Left renal pelvis (tissue), 4 donors: ENCODE measurements around the gene ELF5. TPM values are rescaled to one million over a fixed set of nuclear protein-coding genes. Genes with fewer than 3 reads are reported as not detected.
A peak's percentile ranks its signal among the peaks of the same experiment; 100 is the strongest.

Experiments used
- DNase-seq, 4 donors: peaks; one replicate each; pipeline ENCODE4 v3.0.0-alpha.2; 2013; ENCODE audit warnings: low read depth in 4 of 4, low spot score in 3 of 4
- polyA plus RNA-seq, 4 donors: library from polyadenylated mRNA; unstranded; fragments of 120-200 nt; gene quantifications; one replicate each; pipeline ENCODE4 v1.2.1, GENCODE V29; 2013; ENCODE audit not compliant: insufficient read length in 4 of 4

The ELF5 gene
- polyA plus RNA-seq, 4 donors, result 0.89 to 98.1 (median 76.8) TPM

DNA sequence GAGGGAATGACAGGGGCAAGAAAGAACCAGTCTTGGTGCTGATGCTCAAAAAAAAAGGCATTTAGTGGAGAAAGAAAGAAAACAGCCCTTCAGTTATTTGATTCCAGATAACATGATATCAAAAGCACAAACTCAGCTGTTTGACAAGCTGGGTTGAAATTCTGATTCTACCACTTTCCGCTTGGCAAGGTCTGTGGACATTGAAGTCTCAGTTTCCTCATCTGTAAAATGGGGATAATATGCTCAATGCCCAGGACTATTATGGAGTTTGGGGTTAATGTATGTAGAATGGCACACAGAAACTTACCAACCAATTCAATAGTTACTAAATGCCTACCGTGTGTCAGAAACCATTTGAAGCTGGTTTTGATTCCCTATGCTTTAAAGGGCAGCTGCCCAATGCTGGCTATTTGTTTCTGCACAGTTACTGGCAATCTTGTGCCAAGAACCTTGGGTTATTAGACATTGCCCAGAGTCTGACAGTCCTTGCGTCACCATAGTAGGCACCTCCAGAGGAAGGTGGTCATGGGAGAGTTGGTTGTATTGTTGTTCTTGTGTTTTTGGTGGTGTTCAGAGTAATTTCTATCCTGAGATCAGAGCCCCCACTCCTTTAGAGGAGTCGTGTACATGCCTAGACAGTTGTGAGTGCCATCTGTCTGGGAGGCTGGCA lies 19.5 kb downstream of the ELF5 start:
- DNase-seq, result no peak

DNA sequence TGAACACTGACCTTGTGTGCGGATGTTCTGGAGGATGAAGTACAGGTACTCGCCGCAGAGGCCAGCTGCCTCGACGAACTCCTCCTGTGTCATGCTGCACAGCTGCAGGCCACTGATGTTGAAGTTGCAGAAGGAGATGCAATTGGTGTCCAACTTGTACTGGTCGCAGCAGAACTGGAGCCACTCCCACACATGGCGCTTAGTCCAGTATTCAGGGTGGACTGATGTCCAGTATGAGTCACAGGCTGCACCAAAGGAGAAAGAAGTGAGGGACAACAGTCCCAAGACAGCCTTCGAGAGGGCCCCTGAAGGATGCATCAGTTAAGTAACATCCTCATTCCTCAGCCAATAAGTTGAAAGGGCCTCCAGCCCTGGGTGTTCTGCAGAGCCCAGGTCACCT lies 20.1 kb downstream of the ELF5 start:
- no peak for DNase-seq

DNA sequence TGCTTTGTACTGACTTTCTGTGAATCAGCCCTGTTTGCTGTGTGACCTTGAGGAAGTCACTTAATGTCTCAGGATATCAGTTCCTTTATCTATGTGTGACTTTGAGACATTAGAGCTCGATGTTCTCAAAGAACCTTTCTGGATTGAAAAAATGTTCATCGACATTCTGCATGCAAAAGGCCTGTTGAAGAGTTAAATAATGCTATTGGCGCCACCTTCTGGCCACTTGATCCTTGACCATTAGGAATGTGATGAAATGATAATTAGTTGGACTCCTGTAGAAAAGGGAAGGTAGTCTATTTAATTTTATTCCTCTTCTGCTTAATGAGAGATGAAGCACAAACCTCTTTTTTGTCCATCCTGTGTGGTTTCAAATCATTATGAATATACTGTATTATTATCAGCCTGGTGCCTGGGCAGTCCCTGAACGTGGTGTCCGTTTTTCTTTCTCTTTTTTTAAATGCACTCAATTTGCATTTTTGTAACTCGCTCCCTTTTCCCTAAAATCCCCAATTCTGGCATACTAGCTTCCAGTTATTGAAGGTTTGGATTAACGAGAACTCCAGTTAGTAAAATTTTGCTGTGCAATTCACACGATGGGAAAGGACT lies 20.7 kb downstream of the ELF5 start:
- peak in 2 of 4 donors; percentile 44 to 51 for DNase-seq

DNA sequence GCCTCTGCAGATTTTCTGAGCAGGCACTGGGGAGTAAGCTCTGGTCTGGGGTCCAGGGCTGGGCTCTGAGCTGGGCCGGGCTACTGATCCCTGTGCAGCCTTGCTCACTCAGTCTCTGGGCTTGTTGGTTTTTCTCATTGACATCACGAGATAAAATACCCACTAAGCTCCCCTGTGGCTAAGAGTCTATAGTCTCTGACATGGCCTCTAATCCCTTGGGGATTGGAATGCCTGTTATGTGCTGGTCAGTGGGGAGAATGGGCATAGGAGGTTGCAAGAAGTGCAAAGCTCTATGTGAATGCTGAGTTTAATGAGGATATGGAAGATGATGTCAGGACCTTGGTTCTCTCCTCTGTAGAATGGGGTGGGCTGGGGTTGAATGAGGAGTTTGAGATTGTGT lies 23.3 kb downstream of the ELF5 start:
- no peak for DNase-seq

DNA sequence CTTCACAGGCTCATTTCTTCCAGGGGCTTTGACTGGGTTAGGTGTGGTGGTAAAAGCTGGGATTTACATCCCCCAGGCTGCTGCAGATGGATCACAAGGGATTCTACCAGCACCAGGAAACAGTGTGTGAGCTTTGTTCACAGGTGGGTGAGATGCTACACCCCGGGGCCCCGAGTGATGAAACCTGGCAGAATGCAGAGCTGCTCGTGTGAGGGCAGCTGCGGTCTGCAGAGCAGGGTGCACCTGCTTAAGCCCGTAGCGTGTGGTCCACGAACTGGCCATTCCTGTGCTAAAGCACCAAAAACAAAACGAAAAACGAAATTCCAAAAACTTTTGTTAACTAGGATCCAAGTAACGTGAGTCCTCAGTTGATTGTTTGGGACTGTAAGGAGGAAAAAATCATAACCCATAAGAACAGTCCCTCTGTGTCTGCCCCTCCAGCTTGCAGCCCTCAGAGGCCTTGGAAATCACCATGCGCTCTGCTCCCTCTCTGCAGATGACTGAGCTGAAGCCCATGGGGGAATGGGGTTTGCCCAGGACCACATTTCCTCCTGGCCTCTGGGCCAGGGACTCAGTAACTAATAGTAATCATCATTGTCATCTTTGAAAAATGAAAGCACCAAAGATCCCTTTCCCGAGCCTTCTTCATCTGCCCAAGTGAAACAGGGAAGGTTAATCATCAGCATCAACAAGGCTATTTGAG lies 24.6 kb downstream of the ELF5 start:
- no peak for DNase-seq

DNA sequence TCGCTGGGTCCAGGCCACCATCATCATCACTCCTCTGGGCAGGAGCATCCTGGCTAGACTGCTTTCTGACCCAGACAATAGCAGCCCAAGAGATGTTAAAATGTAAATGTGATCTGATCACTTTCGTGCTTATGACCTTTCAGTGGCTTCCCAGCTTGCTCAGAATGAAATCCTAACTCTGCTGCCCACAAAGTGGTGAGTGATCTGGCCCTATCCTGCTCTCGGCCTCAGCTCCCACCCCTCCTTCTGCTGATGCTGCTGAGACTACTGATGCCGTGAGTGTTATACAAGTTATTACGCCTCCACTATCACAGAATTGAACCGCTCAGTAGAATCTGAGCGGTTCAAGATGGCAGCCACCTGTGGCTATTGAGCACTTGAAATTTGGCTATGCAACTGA lies 26.2 kb downstream of the ELF5 start:
- DNase-seq, result no peak

DNA sequence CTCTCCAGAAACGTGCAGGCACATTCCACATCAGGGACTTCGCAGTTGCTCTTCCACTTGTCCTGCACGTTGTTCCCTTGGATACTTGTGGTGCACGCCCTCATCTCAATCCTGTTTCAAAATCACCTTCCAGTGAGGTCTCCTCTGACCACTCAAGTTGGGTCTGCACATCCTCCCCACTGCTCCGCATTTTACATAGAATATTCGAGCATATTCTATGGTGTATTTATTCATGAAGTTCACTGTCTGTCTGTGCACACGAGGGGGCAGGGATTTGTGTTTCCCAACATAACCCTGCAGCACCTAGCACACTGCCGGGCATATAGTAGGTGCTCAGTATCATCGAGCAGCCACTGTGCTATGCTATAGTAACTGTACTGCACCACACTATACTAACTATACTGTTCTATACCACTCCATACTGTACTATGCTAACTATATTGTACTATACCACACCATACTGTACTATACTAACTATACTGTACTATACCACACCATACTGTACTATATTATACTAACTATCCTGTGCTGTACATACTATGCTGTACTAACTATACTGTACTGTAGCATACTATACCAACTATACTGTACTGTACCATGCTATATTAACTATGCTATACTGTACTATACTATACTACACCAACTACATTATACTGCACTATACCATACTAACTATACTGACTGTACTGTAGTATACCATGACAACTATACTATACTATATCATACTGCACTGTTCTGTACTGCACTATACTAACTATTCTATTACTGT lies 30.3 kb downstream of the ELF5 start:
- no peak for DNase-seq

DNA sequence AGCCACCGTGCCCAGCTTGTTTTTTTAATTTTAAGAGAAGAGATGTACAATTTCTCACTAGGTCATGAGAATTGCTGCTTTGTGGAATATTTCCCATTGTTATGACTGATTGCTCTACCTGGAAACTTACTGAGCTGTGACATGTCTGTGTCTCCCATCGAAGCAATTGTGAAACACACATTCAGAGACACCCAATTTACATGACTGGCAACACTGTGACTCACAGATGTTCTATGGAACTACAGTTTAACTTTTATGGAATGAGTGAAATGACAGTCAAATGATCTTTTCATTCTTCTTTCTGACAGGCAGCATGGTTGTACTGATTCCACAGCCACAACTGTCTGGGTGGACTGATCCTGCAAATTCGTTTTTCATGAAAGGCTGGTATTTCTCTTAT lies 32.3 kb downstream of the ELF5 start:
- no peak for DNase-seq

DNA sequence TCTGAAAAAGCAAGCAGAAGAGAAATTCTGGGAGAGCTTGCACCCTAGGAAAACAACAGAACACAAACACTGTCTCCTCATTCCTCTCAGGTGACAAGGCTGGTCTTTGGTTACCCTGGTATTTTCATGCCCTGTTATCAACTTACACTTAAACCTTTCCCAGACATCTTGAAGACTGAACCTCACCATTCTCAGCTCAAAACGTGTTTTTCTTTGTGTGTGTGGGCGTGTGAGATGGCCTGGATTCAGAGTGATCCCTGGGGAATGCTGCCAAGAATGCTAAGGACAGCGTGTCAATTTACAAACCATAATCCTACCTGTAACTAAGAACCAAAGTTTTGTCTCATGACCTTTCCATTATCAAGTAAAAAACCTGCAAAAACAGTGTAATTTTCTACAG lies 33.3 kb downstream of the ELF5 start:
- DNase-seq, result no peak

DNA sequence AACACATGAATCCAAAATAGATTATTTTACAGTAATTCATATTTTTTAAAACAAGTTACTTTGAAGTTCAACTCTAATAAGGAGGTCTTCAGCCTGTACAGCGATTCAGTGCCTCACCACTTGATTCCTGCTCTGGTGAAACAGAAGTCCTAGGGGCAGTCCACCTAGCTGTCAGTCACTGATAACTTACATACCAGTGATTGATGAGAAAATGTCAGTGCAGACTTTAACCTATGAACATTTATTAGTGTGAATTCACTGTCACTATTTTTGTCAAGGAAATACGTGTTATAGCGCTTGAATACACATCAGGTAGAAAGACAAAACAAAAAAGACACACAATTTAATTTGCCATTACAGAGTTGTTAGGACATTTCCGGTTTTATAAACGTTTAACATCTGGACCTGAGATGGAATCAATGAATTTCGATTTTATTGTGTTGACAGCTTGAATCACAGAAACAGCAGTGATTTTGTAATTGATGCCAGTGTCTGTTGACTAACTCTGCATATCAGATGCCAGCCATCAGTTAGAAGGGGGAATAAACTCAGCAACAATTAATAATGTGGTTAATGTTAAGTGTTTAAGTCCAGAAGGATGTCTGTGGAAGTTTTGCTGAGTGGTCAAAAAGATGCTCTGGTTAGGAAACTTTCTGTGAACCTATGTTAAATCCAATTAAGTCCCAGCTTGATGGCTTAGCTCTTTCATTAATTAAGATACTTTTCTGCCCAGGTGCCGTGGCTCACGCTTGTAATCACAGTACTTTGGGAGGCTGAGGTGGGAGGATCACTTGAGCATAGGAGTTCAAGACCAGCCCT lies 34.5 kb downstream of the ELF5 start:
- DNase-seq, result no peak

DNA sequence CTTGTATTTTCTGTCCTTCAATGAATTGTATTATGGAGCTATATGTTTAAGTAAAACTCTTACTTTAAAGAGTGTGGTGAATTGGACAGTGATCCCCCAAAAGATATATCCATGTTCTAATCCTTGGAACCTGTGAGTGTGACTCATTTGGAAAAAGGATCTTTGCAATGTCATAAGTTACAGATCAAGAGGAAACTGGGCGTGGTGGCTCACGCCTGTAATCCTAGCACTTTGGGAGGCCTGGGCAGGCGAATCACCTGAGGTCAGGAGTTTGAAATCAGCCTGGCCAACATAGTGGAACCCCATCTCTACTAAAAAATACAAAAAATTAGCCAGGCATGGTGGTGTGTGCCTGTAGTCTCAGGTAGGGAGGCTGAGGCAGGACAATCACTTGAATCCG lies 36.7 kb downstream of the ELF5 start:
- no peak for DNase-seq

DNA sequence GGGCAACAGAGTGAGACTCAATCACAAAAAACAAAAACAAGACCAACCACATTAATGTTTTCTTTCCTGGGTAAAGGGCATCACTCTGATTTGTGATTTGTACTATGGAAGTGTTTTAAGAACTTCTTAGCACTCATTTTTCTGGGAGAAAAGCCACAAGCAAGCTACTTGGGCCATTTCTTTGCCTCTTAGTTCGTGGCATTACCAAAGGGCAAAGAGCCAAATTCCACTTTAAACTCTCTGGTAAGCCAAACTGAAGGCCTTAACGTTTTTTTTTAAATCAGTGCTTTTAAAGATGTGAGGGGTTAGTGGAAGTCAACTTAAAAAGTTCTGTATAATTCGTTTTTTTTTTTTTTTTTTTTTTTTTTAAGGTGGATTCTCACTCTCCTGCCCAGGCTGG lies 37.9 kb downstream of the ELF5 start:
- DNase-seq, result no peak

DNA sequence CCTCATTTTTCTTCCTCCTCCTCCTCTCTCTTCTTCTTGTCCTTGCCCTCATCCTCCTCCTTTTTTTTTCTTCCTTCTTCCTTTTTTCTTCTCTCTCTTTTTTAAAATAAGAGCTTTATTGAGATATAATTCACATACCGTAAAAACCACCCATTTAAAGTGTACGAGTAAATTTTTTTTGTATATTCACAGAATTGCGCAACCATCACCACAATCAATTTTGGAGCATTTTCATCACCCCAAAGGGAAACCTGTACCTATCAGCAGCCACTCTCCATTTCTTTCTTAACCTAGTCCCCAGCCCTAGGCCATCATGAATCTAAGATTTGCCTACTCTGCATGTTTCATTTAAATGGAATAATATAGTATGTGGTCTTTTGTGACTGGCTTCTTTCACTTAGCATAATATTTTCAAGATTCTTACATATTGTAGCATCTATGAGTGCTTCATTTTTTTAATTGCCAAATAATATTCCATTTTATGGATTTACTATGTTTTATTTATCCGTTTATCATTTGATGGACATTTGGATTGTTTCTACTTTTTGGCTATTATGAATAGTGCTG lies 39.9 kb downstream of the ELF5 start:
- DNase-seq, result no peak

DNA sequence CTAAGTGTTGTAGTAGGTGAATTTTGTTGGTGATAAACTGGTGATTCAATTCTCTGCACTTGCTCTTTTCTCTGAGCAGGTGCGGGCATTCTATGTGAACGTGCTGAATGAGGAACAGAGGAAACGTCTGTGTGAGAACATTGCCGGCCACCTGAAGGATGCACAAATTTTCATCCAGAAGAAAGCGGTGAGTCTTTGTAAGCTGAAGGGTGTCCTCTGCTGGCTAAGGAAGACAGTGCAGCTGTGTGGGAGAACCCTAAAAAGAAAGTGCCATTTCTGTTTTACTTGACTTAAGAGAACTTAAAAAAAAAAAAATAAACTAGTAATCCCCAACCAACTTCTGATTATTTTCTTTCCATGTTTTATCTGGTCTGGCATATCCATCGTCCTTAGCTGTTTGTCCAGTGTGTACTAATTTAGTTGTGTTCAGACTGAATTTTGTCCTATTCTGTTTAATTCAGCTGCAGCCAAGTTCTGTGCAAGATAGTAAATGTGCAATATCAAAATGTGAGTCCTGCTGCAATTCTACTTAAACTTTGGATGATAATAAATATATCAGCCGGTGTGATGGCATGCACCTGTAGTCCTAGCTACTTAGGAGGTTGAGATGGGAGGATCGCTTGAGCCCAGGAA lies 45.3 kb downstream of the ELF5 start:
- no peak for DNase-seq

DNA sequence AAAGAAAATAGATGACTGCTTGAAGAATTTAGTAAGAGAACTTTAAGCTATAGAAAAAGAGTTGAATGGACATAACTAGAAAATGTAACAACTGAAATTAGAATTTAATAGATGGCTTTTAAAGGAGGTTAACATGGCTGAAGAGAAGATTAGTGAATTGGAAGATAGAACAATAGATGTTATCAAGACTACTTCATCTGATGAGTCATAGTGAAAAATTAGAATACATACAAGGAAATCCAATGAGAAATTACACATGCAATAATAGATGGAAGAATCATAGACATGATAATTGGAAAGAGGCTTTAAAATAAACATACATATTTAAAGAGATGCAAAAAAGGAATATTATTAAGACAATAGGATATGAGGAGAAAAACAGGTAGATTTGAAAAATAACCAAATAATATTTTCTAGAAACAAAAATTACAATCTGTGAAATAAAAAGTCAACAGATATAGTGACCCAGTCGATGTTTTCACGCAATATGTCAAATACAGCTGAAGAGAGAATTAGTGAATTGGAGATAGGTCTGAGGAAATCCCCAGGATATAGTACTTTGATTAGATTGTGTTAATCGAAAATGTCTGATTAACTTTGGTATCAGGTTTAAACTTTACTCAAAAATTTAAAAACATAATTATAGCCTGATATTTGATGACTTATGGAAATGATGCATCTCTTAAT lies 46.6 kb downstream of the ELF5 start:
- DNase-seq, result no peak

DNA sequence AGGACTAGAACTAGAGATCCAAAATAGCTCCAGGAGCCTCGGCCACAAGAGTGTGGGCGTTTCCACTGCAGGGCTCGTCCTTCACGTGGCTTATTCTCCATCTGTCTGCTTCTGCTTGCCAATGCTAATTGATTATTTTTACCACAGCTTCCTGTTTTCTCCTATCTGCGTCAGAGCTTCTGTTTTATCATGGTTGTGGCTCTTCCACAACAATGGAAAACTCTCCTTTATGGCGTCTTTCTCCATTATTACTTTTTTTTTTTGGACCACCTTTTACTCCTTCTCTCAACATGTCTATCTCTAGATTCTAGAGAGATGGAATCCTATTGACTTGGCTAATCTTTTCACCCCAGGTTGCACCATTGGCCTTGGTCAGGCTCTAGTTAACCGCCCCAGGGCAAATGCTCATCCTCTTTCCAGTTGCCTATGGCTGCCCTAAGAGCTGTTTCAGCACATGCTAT lies 49.0 kb downstream of the ELF5 start:
- no peak for DNase-seq

DNA sequence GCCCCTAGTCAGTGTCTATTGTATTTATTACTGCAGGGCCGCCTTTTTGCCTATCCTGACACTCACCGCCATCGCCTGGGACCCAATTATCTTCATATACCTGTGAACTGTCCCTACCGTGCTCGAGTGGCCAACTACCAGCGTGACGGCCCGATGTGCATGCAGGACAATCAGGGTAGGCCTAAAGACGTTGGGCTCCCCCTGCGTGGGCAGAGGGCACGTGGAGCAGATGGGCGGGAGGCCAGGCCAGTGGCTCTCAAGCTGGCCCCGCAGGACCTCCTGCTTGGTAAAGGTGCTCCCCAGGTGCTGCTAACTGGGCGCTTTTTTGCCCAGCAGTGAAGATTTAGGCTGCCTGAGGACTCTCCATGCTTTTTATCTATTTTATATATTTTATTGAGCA lies 52.4 kb downstream of the ELF5 start:
- no peak for DNase-seq

DNA sequence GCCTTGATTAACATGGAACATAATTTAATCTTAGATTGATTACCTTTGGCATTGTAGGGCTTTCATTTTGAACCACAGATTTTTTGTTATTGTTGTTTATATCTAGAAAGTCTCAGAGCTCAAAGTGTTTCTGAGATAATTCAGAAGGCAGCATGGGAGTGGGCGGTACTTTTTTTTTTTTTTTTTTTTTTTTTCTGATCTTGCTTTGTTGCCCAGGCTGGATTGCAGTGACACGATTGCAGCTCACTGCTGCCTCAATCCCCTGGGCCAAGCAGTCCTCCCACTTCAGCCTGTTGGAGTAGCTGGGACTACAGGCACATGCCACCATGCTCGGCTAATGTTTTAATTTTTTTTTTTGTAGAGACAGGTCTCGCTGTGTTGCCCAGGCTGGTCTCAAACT lies 53.3 kb downstream of the ELF5 start:
- DNase-seq, result no peak

DNA sequence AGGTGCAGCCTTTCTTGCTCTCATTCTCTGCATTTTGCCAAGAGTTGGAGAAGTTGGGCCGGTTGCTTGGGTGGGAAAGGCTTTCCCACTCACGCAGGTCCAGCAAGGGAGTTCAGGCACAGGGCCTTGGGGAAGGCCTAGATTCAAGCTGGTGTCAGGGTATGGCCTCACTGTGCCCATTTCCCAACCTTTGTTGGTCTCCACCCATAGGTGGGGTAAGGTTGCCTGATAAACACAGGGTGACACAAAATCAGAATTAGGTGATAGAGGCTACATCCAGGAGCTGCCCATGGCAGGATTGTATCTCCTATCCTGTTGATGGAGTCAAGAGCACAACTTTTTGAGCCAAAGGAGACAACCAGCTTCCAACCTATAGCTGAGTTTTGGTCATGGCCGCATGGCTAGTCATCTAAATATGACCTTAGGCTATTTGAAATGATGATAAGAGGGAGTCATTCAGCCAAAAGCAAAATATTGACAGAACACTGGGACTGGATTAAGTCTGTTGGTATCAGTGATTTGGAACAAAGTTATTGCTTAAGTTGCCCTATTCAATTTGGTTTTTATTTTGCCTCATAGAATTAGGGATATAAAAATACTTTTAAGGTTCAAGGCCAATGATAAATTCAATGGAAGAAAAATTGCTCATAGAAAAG lies 54.0 kb downstream of the ELF5 start:
- no peak for DNase-seq
